NCI-H1105 (cell line): ENCODE measurements around the gene LMAN2L.

Source experiments
- DNase-seq: peaks from one replicate; lab custom pipeline; 2025; lab: John Stamatoyannopoulos, UW

Gene LMAN2L

GRCh38 chr2:96760036-96760985, 20.4 kb upstream of the LMAN2L start, which contains the start of gene CNNM4:
Gene CNNM4, plus strand, starts transcription at chr2:96760902. Its CDS starts 98 bp downstream, at chr2:96761000.
- DNase-seq = peak; percentile 89

- no peak for DNase-seq
Observed at GRCh38 chr2:96759548-96759947, 19.7 kb upstream of the LMAN2L start.

GRCh38 chr2:96758987-96759386, 19.1 kb upstream of the LMAN2L start:
- no peak for DNase-seq

- DNase-seq = no peak
Observed at GRCh38 chr2:96757477-96757860, 17.6 kb upstream of the LMAN2L start.

- DNase-seq = no peak
Observed at GRCh38 chr2:96756788-96757476, 17.1 kb upstream of the LMAN2L start.

GRCh38 chr2:96754317-96754716, 14.5 kb upstream of the LMAN2L start:
- no peak for DNase-seq

GRCh38 chr2:96753661-96754282, 13.9 kb upstream of the LMAN2L start:
- no peak for DNase-seq

- DNase-seq = no peak
Observed at GRCh38 chr2:96751800-96752199, 11.9 kb upstream of the LMAN2L start.

- no peak for DNase-seq
Observed at GRCh38 chr2:96747061-96747617, 7.3 kb upstream of the LMAN2L start.

- DNase-seq = no peak
Observed at GRCh38 chr2:96739076-96739632, 710 bp downstream of the LMAN2L start.

- DNase-seq = no peak
Observed at GRCh38 chr2:96737831-96738230, 2.0 kb downstream of the LMAN2L start.

GRCh38 chr2:96737251-96737650, 2.6 kb downstream of the LMAN2L start:
- DNase-seq = no peak

- peak; percentile 69 for DNase-seq
Observed at GRCh38 chr2:96734880-96735583, 4.8 kb downstream of the LMAN2L start.

- DNase-seq = no peak
Observed at GRCh38 chr2:96733931-96734330, 5.9 kb downstream of the LMAN2L start.

- no peak for DNase-seq
Observed at GRCh38 chr2:96730212-96730611, 9.7 kb downstream of the LMAN2L start.

- no peak for DNase-seq
Observed at GRCh38 chr2:96729748-96730147, 10.1 kb downstream of the LMAN2L start.

GRCh38 chr2:96727431-96727830, 12.4 kb downstream of the LMAN2L start:
- DNase-seq = no peak

- DNase-seq = no peak
Observed at GRCh38 chr2:96726131-96726530, 13.7 kb downstream of the LMAN2L start.

- DNase-seq = no peak
Observed at GRCh38 chr2:96716388-96716787, 23.5 kb downstream of the LMAN2L start.

- no peak for DNase-seq
Observed at GRCh38 chr2:96715658-96716057, 24.2 kb downstream of the LMAN2L start.

- no peak for DNase-seq
Observed at GRCh38 chr2:96710985-96711384, 28.9 kb downstream of the LMAN2L start.
